AG08396 (cell line): ENCODE measurements around the gene CCDC6.

ENCODE experiments used
- DNase-seq: peaks from one replicate; pipeline ENCODE4 v3.0.0; 2012; ENCODE audit warnings: low spot score, mixed read lengths

CCDC6 gene

DNA sequence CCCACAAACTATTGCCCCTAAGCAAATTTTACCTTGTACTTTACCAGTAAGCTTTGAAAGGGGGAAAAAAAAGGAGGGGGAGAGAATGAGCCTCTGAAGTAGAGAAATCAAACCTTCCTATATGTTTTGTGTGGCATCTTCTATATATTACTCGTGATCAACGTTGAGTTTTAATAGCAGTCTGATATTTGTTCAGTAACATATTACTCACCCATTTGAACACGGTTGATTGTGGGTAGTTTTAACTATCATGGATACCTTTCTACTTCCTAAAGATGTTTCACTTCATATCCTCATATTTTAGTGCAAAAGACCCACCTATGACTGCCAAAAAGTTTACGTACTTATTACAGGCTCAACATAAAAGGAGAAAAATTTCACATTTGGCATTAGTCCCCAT lies 54.5 kb downstream of the CCDC6 start:
- no peak for DNase-seq

GRCh38 chr10:59847888-59848287 lies 58.5 kb downstream of the CCDC6 start:
- DNase-seq, result no peak

- no peak for DNase-seq
Observed at GRCh38 chr10:59847326-59847725, 59.0 kb downstream of the CCDC6 start.

DNA sequence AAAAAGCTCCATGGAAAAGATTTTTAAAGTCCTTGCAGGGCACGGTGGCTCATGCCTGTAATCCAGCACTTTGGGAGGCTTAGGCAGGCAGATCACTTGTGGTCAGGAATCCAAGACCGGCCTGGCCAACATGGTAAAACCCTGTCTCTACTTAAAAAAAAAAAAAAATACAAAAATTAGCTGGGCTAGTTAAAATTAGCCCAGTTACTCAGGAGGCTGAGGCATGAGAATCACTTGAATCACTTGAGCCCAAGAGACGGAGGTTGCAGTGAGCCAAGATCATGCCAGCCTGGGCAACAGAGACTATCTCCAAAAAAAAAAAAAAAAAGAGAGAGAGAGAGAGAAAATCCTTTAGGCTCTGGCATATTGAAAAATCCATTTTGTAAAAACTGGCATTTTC lies 61.9 kb downstream of the CCDC6 start:
- DNase-seq, result no peak

GRCh38 chr10:59843748-59844147 lies 62.6 kb downstream of the CCDC6 start:
- DNase-seq, result no peak

GRCh38 chr10:59839576-59839975 lies 66.8 kb downstream of the CCDC6 start:
- DNase-seq, result peak; percentile 53

GRCh38 chr10:59838085-59838789 lies 68.1 kb downstream of the CCDC6 start:
- DNase-seq, result no peak

DNA sequence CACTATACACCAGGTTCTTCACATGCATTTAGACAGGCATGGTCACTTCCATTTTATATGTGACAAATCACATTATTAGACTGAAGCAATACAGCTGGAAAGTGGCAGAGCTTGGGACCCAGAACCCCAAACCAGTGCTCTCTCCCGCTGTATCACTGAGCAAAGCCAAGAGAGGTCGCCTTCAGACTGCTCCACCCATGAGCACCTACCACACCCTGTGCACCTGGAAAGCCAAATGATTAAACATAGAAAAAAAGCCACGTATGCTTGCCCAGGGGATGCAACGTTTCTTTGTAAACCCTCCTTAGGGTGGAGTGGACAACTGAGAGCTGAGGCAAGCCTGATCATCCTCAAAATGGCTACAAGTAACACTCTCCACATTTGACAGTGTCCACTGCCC lies 72.5 kb downstream of the CCDC6 start:
- DNase-seq, result no peak

DNA sequence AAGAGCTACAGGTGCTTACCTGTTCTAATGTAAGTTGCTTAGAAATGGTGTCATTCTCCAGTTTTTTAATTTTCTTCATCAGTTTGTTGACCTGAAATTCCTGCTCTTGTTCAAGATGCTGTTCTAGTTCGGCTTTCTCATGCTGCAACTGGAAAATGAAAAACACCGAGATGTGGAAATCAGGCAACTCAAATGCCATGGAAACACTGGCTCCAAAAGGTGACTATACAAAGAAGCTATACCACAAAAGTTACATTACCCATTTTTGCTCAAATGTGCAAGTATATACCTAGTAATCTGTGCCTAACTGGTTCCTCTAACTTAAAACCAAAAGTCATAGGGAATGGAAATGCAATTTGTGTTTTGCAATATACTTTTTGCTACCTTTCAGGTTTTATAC lies 73.8 kb downstream of the CCDC6 start:
- no peak for DNase-seq

DNA sequence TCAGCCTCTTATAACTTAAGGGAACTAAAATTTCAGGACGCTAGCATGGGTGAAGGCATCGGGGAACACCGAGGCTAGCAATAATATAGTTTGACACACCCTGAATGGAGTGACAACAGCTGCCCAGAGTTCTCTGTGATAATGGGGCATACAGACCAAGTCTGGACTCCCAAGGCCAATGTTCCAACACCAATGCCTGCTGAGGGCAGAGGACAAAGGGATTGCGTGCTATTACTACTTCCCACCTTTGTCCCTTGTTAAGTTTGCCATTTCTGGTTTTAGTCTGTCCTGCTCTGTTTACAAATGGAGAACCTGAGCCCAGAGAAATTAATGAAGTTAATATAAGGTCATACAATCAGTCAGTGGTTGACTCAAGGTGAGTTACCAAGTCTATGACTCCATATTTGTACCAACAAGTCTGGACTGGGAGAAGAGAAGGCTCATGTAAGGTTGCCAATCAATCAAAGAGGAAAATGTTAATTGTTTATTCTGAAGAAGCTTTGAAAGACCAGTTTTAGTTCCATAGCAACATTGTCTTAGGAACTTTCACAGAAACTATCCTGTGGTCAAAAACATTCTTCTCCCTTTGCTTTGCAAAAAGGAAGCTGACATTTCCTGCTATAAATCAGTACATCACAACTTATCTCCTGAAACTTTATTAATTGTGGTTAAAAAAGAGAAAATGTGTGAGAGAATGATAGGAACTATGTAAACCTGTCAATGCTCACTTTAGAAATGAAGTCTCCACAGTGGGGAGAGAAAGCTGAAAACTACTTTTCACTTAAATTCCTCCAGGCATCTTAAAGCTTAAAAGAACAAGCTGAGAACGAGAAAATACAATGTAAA lies 74.5 kb downstream of the CCDC6 start:
- DNase-seq, result no peak

DNA sequence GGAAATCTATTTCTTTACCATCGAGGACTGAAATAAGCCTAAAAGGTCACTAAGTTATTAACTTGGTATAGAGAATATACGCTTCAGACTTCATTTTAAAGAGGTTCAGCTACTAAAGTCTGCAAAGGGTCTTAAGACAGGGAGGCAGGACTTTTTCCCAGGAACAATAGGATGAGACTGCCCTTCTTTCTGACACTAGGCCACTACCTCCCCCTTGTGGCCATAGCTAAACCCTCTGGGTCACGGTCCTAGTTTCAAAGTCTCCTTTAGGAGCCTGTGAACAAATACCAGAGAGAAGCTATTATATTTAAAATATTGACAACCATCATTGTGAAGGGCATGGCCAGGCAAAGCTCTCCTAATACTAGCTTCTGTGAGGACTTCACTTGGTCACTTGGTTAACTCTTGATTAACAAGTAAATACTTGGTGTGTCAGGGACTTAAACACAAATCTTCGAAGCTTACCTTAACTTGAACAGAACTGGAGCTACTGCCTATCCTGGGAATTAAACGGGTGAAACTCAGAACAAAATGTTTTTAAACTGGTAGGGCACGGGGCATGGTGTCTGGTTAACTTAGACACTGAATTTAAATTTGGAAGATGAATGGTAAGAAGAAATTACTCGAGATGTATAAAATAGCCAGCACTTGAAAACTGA lies 75.6 kb downstream of the CCDC6 start:
- peak; percentile 65 for DNase-seq

GRCh38 chr10:59829601-59830000 lies 76.8 kb downstream of the CCDC6 start:
- no peak for DNase-seq

DNA sequence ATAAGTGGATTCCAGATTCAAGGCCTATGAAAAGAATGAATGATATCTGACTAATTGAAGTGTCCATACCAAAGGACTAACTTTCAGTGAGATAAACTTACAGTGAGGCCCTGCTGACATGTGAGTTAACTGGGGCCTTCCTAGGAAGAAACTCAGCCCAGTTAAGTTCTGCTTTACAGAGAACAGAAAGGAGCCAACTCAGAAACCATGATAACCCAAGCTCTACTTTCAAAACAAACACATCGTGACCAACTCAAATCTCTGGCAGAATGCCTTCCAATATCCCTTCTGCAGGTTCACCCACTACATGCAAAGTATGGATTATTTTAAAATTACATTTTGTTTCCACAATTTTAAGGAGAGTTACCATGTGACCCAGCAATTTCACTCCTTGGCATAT lies 77.3 kb downstream of the CCDC6 start:
- no peak for DNase-seq

- DNase-seq, result no peak
Observed at GRCh38 chr10:59825932-59826331, 80.4 kb downstream of the CCDC6 start.

DNA sequence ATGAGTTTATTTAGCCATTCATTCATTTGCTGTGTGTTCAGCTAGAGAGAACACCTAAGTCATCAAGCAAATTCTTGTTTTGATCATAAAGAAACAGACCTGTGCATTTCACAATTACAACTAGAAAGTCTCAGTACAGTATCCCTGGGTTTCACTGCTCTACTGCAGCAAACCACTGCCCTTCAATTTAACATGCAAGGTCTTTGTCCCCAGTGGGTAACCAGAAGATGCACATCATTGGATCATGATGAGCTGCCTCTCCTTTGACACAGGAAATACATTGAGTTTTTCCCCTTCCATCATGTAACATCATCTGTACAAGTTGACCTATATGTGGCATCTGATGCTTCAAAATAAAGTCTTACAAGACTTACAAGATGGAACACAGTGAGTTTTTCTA lies 82.6 kb downstream of the CCDC6 start:
- DNase-seq, result no peak

DNA sequence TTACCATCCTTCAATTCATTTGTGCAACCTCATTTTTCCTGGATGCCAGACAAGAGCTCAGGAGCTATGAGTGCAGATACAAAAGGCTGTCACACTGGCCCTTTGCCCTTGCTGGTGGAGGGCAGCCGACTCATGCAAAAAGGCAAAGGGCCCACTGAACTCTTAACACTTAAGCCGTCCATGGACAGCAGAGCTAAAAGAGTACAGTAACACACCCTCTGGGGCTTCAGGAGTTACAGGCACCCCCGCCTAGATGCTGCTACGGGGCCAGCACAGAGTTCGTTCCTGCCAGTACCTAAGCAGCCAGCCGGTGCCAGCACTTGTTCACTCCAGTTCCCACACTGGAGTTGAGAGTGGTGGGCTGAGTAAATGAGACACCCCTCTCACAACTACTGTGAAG lies 83.2 kb downstream of the CCDC6 start:
- DNase-seq, result no peak

GRCh38 chr10:59820471-59820870 lies 85.9 kb downstream of the CCDC6 start:
- DNase-seq, result no peak

GRCh38 chr10:59819683-59820082 lies 86.7 kb downstream of the CCDC6 start:
- no peak for DNase-seq

- no peak for DNase-seq
Observed at GRCh38 chr10:59819265-59819664, 87.1 kb downstream of the CCDC6 start.

DNA sequence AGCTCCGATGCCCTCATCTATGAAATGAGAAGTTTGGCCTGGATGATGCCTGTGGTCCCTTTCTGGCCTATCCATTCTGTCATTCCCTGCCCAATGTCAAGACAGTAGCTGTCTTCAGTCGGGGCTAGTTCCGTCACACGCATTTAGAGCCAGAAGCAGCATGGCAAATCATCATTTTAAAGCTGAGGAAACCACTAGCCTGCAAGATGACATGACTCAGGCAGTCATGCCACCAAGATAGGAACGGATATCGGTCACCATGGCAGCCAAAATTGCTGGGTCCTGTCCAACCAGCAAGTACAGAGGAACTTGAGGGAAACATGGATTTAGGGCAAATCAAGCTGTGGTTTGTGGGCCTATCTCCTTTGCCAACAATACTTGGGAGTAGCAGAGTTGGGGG lies 88.6 kb downstream of the CCDC6 start:
- no peak for DNase-seq

- DNase-seq, result no peak
Observed at GRCh38 chr10:59814878-59815277, 91.5 kb downstream of the CCDC6 start.

GRCh38 chr10:59812519-59813122 lies 93.7 kb downstream of the CCDC6 start:
- DNase-seq, result no peak

GRCh38 chr10:59809644-59809974 lies 96.7 kb downstream of the CCDC6 start:
- no peak for DNase-seq
